SH-SY5Y (cell line): ENCODE measurements around the gene SUGCT.

ENCODE experiments used
- GATA2 ChIP-seq: IDR thresholded peaks from 2 replicates; pipeline ENCODE4 v1.6.1; 2011; ENCODE audit warnings: mild to moderate bottlenecking, low read depth, low read length
- GATA3 ChIP-seq: IDR thresholded peaks from 2 replicates; pipeline ENCODE4 v1.6.1; 2011; ENCODE audit warnings: low read depth, mild to moderate bottlenecking, low read length, moderate library complexity

GRCh38 chr7:40717242-40717641, 582.4 kb downstream of the SUGCT start:
- TF ChIP-seq GATA3 = no peak
- TF ChIP-seq GATA2 = no peak
